HEK293T (cell line): ENCODE measurements around the gene UBXN4.
"Not testable (repeated sequence)": the region's sequence is repeated elsewhere in the genome, so short reads cannot be mapped to it uniquely, and the experiment has no call there.

Experiments used
- CTCF ChIA-PET: fragments of 350-600 bp; formaldehyde crosslinking; extraction: SDS; loops from one replicate; lab custom pipeline; 2021; ENCODE audit warnings: antibody characterized with exemption, inconsistent platforms; lab: Yijun Ruan, JAX
- POLR2A ChIA-PET: fragments of 350-600 bp; formaldehyde crosslinking; extraction: SDS; loops from one replicate; lab custom pipeline; 2020; ENCODE audit warnings: antibody characterized with exemption, inconsistent platforms; lab: Yijun Ruan, JAX
- DNase-seq: peaks from one replicate; pipeline ENCODE4 v3.0.0; 2012; ENCODE audit warnings: mixed read lengths; ENCODE audit errors: extremely low spot score
- ARNT ChIP-seq: fragments of 450-650 bp; IDR thresholded peaks from 2 replicates; pipeline ENCODE4 v1.6.1; 2017; ENCODE audit warnings: mild to moderate bottlenecking
- BHLHE40 ChIP-seq: fragments of 450-650 bp; IDR thresholded peaks from 2 replicates; pipeline ENCODE4 v1.6.1; 2016; ENCODE audit warnings: mild to moderate bottlenecking, moderate library complexity, borderline replicate concordance
- CTBP1 ChIP-seq: fragments of 450-650 bp; IDR thresholded peaks from 2 replicates; pipeline ENCODE4 v1.6.1; 2016; ENCODE audit warnings: borderline replicate concordance
- ELF4 ChIP-seq: fragments of 450-650 bp; IDR thresholded peaks from 2 replicates; pipeline ENCODE4 v1.6.1; 2017; ENCODE audit warnings: antibody characterized with exemption
- FOXA1 ChIP-seq: fragments of 450-650 bp; IDR thresholded peaks from 2 replicates; pipeline ENCODE4 v1.6.1; 2016; ENCODE audit warnings: mild to moderate bottlenecking
- FOXK2 ChIP-seq: fragments of 450-650 bp; IDR thresholded peaks from 2 replicates; pipeline ENCODE4 v1.6.1; 2016; ENCODE audit warnings: mild to moderate bottlenecking
- FOXM1 ChIP-seq: fragments of 450-650 bp; IDR thresholded peaks from 2 replicates; pipeline ENCODE4 v1.6.1; 2017; ENCODE audit warnings: mild to moderate bottlenecking, borderline replicate concordance
- HDGF ChIP-seq: fragments of 450-650 bp; IDR thresholded peaks from 2 replicates; pipeline ENCODE4 v1.6.1; 2017; ENCODE audit warnings: antibody characterized with exemption, borderline replicate concordance
- L3MBTL2 ChIP-seq: fragments of 450-650 bp; conservative IDR thresholded peaks from 2 replicates; pipeline ENCODE4 v1.6.1; 2016; ENCODE audit warnings: mild to moderate bottlenecking
- LEF1 ChIP-seq: fragments of 450-650 bp; IDR thresholded peaks from 2 replicates; pipeline ENCODE4 v1.6.1; 2017; ENCODE audit warnings: mild to moderate bottlenecking, borderline replicate concordance
- NFRKB ChIP-seq: fragments of 450-650 bp; IDR thresholded peaks from 2 replicates; pipeline ENCODE4 v1.6.1; 2016; ENCODE audit warnings: mild to moderate bottlenecking, moderate library complexity
- SP1 ChIP-seq: fragments of 450-650 bp; IDR thresholded peaks from 2 replicates; pipeline ENCODE4 v1.6.1; 2017
- SUZ12 ChIP-seq: fragments of 450-650 bp; IDR thresholded peaks from 2 replicates; pipeline ENCODE4 v1.6.1; 2016; ENCODE audit warnings: mild to moderate bottlenecking
- TARDBP ChIP-seq: fragments of 450-650 bp; IDR thresholded peaks from 2 replicates; pipeline ENCODE4 v1.6.1; 2016
- ZNF384 ChIP-seq: fragments of 450-650 bp; IDR thresholded peaks from 2 replicates; pipeline ENCODE4 v1.6.1; 2016
- TF ChIP-seq, protein P1 (sequence below): fragments of 450-650 bp; IDR thresholded peaks from 2 replicates; pipeline ENCODE4 v1.6.1; 2016

UBXN4 gene

DNA sequence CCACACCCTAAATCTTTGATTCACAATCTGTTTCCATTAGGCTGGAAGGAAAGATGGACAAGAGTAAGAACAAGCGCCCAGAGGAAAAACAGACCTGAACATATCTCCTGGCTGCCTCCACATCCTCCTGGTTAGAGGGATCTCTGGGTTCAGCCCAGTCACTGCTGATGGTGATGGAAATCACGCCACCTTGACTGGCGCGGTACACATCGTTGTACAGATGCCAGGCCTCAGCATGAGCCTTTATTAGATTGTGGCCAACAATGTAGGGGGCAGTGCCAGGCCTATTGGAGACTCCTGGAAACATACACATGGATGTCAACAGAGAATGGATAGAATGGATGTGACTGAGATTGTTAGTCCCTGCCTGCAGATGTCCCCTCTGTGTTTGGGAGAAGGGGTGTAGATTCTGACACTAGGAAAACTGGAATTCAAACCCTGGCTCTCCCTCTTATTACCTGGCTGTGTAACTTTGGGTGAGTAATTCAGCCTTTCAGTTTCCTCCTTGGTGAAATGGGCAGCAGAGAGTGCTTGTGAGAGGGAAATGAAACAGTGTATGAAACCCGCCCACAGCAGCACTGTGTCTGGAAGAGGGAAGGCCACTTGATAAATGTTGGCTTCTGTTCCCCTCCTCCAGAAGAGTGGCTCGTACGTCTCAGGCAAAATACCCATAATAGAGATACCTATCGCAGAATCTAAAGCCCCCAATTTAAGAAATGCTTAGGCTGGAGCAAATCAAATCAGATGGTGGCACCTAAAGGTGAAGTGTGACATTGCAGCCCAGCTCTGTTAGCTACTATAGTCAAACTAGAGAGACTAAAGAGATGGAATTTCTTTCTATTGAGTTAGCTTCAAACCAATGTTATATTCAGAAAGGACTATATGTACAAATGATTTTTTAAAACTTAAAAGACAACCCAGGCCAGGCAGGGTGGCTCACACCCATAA lies 59.1 kb downstream of the UBXN4 start:
- POLR2A ChIA-PET, result no interaction called here
- CTCF ChIA-PET, result no interaction called here
- TF ChIP-seq NFRKB (no peak), FOXA1 (no peak), TARDBP (no peak), L3MBTL2 (no peak), FOXM1 (no peak), ELF4 (no peak), SUZ12 (no peak), BHLHE40 (no peak), SP1 (no peak), LEF1 (no peak), ZNF384 (no peak), ARNT (no peak), FOXK2 (no peak)
- TF ChIP-seq, protein P1, sequence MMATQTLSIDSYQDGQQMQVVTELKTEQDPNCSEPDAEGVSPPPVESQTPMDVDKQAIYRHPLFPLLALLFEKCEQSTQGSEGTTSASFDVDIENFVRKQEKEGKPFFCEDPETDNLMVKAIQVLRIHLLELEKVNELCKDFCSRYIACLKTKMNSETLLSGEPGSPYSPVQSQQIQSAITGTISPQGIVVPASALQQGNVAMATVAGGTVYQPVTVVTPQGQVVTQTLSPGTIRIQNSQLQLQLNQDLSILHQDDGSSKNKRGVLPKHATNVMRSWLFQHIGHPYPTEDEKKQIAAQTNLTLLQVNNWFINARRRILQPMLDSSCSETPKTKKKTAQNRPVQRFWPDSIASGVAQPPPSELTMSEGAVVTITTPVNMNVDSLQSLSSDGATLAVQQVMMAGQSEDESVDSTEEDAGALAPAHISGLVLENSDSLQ, result no peak
- no peak for DNase-seq

DNA sequence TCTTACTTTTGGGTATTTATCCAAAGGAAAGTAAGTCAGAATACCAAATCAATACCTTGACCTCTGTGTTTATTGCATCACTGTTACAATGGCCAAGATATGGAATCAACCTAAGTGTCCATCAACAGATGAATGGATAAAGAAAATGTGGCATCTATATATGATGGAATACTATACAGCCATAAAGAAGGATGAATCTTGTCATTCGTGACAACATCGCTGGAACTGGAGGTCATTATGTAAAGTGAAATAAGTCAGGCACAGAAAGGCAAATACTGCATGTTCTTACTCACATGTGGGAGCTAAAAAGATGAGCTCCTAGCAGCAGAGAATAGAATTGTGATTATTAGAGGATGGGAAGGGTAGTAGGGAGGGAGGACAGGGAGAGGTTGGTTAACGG lies 60.7 kb downstream of the UBXN4 start:
- no peak for TF ChIP-seq HDGF
- no peak for TF ChIP-seq FOXK2
- ChIA-PET POLR2A (no interaction called here), CTCF (interaction anchor here (1.2 kb wide), 1 partner anchor 814 kb away, joined by 5 read pairs; no protein-coding TSS in a partner anchor)
- DNase-seq, result no peak

- DNase-seq, result no peak
- CTCF ChIA-PET, result interaction anchor here (1.2 kb wide), 1 partner anchor 814 kb away, joined by 5 read pairs; no protein-coding TSS in a partner anchor
- TF ChIP-seq SP1 (no peak), CTBP1 (no peak), ELF4 (no peak), FOXM1 (no peak), L3MBTL2 (no peak), LEF1 (no peak), TARDBP (no peak), HDGF (no peak), FOXK2 (no peak), ARNT (no peak), ZNF384 (no peak), BHLHE40 (no peak), FOXA1 (no peak), SUZ12 (no peak)
- TF ChIP-seq, protein P1, result no peak
- POLR2A ChIA-PET, result no interaction called here
Measured at GRCh38 chr2:135803278-135803677, 61.6 kb downstream of the UBXN4 start.

DNA sequence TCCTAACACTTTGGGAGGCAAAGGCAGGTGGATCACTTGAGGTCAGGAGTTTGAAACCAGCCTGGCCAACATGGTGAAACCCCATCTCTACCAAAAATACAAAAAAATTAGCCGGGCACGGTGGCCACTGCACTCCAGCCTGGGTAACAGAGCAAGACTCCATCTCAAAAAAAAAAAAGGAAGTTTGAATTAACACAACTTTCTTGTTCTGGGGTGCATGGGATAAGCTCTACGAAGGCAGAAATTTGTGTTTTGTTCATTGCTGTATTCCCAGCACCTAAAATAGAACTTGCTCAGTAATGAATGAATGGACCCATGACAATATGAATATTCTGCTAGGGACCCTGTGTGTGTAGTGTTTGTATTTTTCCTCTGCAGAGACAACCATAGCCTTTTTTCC lies 66.2 kb downstream of the UBXN4 start:
- DNase-seq, POLR2A ChIA-PET: not testable (repeated sequence)
- CTCF ChIA-PET, result interaction anchor here (1.7 kb wide), 1 partner anchor 10 kb away, joined by 9 read pairs; no protein-coding TSS in a partner anchor

DNA sequence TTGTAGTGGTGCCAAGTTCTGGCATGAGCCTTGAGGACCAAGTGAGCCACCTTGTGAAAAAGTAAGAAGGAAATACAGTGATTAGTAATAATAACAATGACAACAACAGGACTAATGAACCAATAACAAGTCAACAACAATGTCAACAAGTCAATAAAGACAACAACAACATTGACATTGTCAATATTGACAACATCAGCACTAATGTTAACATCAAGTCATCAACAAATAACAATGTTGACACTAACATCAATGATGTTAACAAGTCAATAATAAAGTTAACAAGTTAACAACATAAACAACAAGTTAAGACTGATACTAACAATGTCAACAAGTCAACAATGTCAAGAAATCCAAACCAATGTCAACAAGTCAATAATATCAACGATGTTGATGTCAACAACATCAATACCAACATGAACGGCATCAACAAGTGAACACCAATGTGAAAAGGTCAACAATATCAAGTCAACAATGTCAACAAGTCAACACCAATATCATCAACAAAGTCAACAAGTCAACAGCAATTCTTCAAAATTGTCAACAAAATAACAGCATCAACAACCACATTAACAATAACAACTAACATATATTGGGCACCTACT lies 71.4 kb downstream of the UBXN4 start:
- POLR2A ChIA-PET, result no interaction called here
- DNase-seq, result no peak
- CTCF ChIA-PET, result no interaction called here
- TF ChIP-seq NFRKB (no peak), HDGF (no peak), FOXM1 (no peak), CTBP1 (no peak), L3MBTL2 (no peak), BHLHE40 (no peak), LEF1 (no peak), FOXK2 (no peak), ARNT (no peak), TARDBP (no peak), ELF4 (no peak), SUZ12 (no peak), FOXA1 (no peak)
- TF ChIP-seq, protein P1, result no peak

- POLR2A ChIA-PET, result no interaction called here
- DNase-seq, result no peak
- CTCF ChIA-PET, result interaction anchor here (1.0 kb wide), 1 partner anchor 17 kb away, joined by 3 read pairs; no protein-coding TSS in a partner anchor
- TF ChIP-seq NFRKB (no peak), TARDBP (no peak), FOXM1 (no peak), HDGF (no peak), ARNT (no peak), ZNF384 (no peak), SUZ12 (no peak), CTBP1 (no peak), L3MBTL2 (no peak), FOXK2 (no peak), BHLHE40 (no peak), LEF1 (no peak), ELF4 (no peak)
- TF ChIP-seq, protein P1, result no peak
Measured at GRCh38 chr2:135815269-135815668, 73.6 kb downstream of the UBXN4 start.
